HCEC 1CT (cell line): Measurements from ENCODE around the gene CHRNA3.

Experiments
- DNase-seq: peaks from one replicate; pipeline ENCODE4 v3.0.0-alpha.2; 2017

CHRNA3 gene

GRCh38 chr15:78620527-78621421 is at the start of gene CHRNA3:
Gene CHRNA3, minus strand, starts transcription at chr15:78620996. Its CDS starts 202 bp downstream, at chr15:78620794.
- no peak for DNase-seq

GRCh38 chr15:78668987-78669386 is 48.2 kb upstream of the CHRNA3 start:
- DNase-seq, result no peak

- no peak for DNase-seq
These were observed 46.9 kb upstream of the CHRNA3 start for GRCh38 chr15:78667578-78668236.

GRCh38 chr15:78666010-78666409 is 45.2 kb upstream of the CHRNA3 start:
- DNase-seq, result no peak

GRCh38 chr15:78663703-78664102 is 42.9 kb upstream of the CHRNA3 start:
- DNase-seq, result no peak

GRCh38 chr15:78662028-78662427 is 41.2 kb upstream of the CHRNA3 start:
- DNase-seq, result no peak

GRCh38 chr15:78661001-78661400 is 40.2 kb upstream of the CHRNA3 start:
- no peak for DNase-seq

- no peak for DNase-seq
These were observed 39.8 kb upstream of the CHRNA3 start for GRCh38 chr15:78660584-78660983.

- no peak for DNase-seq
These were observed 38.0 kb upstream of the CHRNA3 start for GRCh38 chr15:78658823-78659222.

- DNase-seq, result no peak
These were observed 33.5 kb upstream of the CHRNA3 start for GRCh38 chr15:78654272-78654671.

- no peak for DNase-seq
These were observed 31.3 kb upstream of the CHRNA3 start for GRCh38 chr15:78651930-78652615.

GRCh38 chr15:78651007-78651406 is 30.2 kb upstream of the CHRNA3 start:
- DNase-seq, result no peak

GRCh38 chr15:78650022-78650421 is 29.2 kb upstream of the CHRNA3 start:
- no peak for DNase-seq

GRCh38 chr15:78645009-78645408 is 24.2 kb upstream of the CHRNA3 start:
- no peak for DNase-seq

GRCh38 chr15:78642331-78642730 is 21.5 kb upstream of the CHRNA3 start:
- DNase-seq, result no peak

- no peak for DNase-seq
These were observed 21.0 kb upstream of the CHRNA3 start for GRCh38 chr15:78641749-78642275.

GRCh38 chr15:78641102-78641748 is 20.4 kb upstream of the CHRNA3 start, which contains the start of gene CHRNB4:
Gene CHRNB4, minus strand, starts transcription at chr15:78641210. Its CDS starts 77 bp downstream, at chr15:78641133.
- DNase-seq, result no peak

GRCh38 chr15:78640527-78641101 is 19.8 kb upstream of the CHRNA3 start:
- DNase-seq, result no peak

- peak; percentile 17 for DNase-seq
These were observed 18.0 kb upstream of the CHRNA3 start for GRCh38 chr15:78638658-78639314.

GRCh38 chr15:78637776-78638435 is 17.1 kb upstream of the CHRNA3 start:
- no peak for DNase-seq

- no peak for DNase-seq
These were observed 15.6 kb upstream of the CHRNA3 start for GRCh38 chr15:78636378-78636859.
